Neuronal stem cell (in vitro differentiated cells): Measurements from ENCODE around the gene XAB2.

ENCODE experiments used
- DNase-seq: peaks from one replicate; pipeline ENCODE4 v3.0.0-alpha.2; 2013; ENCODE audit warnings: low spot score
- H2AFZ ChIP-seq: one replicate; pipeline ENCODE4 v1.6.1; 2013; ENCODE audit warnings: mild to moderate bottlenecking, low read length, inconsistent platforms
- H2AK5ac ChIP-seq: 2 replicates; pipeline ENCODE4 v1.6.1; 2013; ENCODE audit warnings: low read depth, mild to moderate bottlenecking, inconsistent platforms, low read length, moderate library complexity, mixed read lengths
- H2BK120ac ChIP-seq: 2 replicates; pipeline ENCODE4 v1.6.1; 2013; ENCODE audit warnings: low read depth, mild to moderate bottlenecking, inconsistent platforms, low read length, moderate library complexity, mixed read lengths
- H2BK12ac ChIP-seq: one replicate; pipeline ENCODE4 v1.6.1; 2013; ENCODE audit warnings: low read length, inconsistent platforms
- H2BK15ac ChIP-seq: 2 replicates; pipeline ENCODE4 v1.6.1; 2013; ENCODE audit warnings: mild to moderate bottlenecking, low read length, inconsistent platforms, mixed read lengths
- H2BK5ac ChIP-seq: one replicate; pipeline ENCODE4 v1.6.1; 2013; ENCODE audit warnings: inconsistent platforms, mild to moderate bottlenecking, low read length, moderate library complexity
- H3K14ac ChIP-seq: one replicate; pipeline ENCODE4 v1.6.1; 2013; ENCODE audit warnings: low read length, inconsistent platforms
- H3K18ac ChIP-seq: 2 replicates; pipeline ENCODE4 v1.6.1; 2013; ENCODE audit warnings: low read length, inconsistent platforms
- H3K23ac ChIP-seq: 2 replicates; pipeline ENCODE4 v1.6.1; 2013; ENCODE audit warnings: low read depth, mild to moderate bottlenecking, mixed read lengths, low read length, inconsistent platforms; ENCODE audit not compliant: poor library complexity
- H3K27ac ChIP-seq: replicated peaks from 3 replicates; pipeline ENCODE4 v1.5.1; 2013; ENCODE audit warnings: low read length, inconsistent platforms
- H3K27me3 ChIP-seq, 3 experiments: 2 replicates each; pipeline ENCODE4 v1.6.1; 2013; ENCODE audit warnings: low read length in 3 of 3, mild to moderate bottlenecking in 2 of 3, inconsistent platforms in 1 of 3, low read depth in 1 of 3, mixed read lengths in 1 of 3, moderate library complexity in 1 of 3; ENCODE audit not compliant: control insufficient read depth in 3 of 3, insufficient read depth in 3 of 3
- H3K36me3 ChIP-seq, 2 donors: replicated peaks in 1 of 2; 2 replicates each; pipeline ENCODE4 v1.6.1; 2013; ENCODE audit warnings: low read length in 2 of 2; ENCODE audit not compliant: control insufficient read depth in 2 of 2, insufficient read depth in 2 of 2
- H3K4ac ChIP-seq: 2 replicates; pipeline ENCODE4 v1.6.1; 2013; ENCODE audit warnings: inconsistent platforms, mild to moderate bottlenecking, low read length, moderate library complexity
- H3K4me1 ChIP-seq, 2 donors: 1 replicate in 1 of 2; 2 replicates in 1 of 2; pipeline ENCODE4 v1.6.1; 2013; ENCODE audit warnings: low read length in 2 of 2, low read depth in 1 of 2; ENCODE audit not compliant: control insufficient read depth in 2 of 2, insufficient read depth in 1 of 2
- H3K4me2 ChIP-seq: one replicate; pipeline ENCODE4 v1.6.1; 2013; ENCODE audit warnings: mild to moderate bottlenecking, low read length, inconsistent platforms; ENCODE audit not compliant: insufficient read depth, poor library complexity, severe bottlenecking
- H3K4me3 ChIP-seq, 2 donors: 2 replicates each; pipeline ENCODE4 v1.5.1; 2013; ENCODE audit warnings: low read length in 2 of 2, mild to moderate bottlenecking in 2 of 2, inconsistent platforms in 1 of 2, moderate library complexity in 1 of 2
- H3K79me1 ChIP-seq: one replicate; pipeline ENCODE4 v1.6.1; 2013; ENCODE audit warnings: low read depth, mild to moderate bottlenecking, inconsistent platforms, low read length, moderate library complexity
- H3K9ac ChIP-seq: one replicate; pipeline ENCODE4 v1.6.1; 2013; ENCODE audit warnings: mild to moderate bottlenecking, low read depth, low read length, inconsistent platforms; ENCODE audit not compliant: poor library complexity
- H3K9me3 ChIP-seq, 2 donors: replicated peaks in 1 of 2; 2 replicates each; pipeline versions ENCODE3 to v1.6.1; 2013; ENCODE audit warnings: low read length in 2 of 2, mild to moderate bottlenecking in 2 of 2, inconsistent platforms in 1 of 2, low read depth in 1 of 2, mixed read lengths in 1 of 2, moderate library complexity in 1 of 2; ENCODE audit not compliant: control insufficient read depth in 2 of 2, insufficient read depth in 1 of 2
- H4K8ac ChIP-seq: one replicate; pipeline ENCODE4 v1.6.1; 2013; ENCODE audit warnings: low read depth, mild to moderate bottlenecking, inconsistent platforms, low read length, moderate library complexity
- H4K91ac ChIP-seq: one replicate; pipeline ENCODE4 v1.6.1; 2013; ENCODE audit warnings: low read length, low read depth, mild to moderate bottlenecking, inconsistent platforms; ENCODE audit not compliant: poor library complexity
- WGBS, 2 donors: extraction: QIAGEN DNeasy Blood & Tissue Kit; methylation state at CpG; one replicate each; pipeline ENCODE4 v1.1.7; 2013; ENCODE audit warnings: missing lambda C conversion rate in 2 of 2, mixed read lengths in 1 of 2; ENCODE audit not compliant: insufficient read length in 2 of 2, insufficient replicate concordance in 1 of 2; ENCODE audit errors: extremely low coverage in 2 of 2; 5-methylcytosine and 5-hydroxymethylcytosine counted together

XAB2 gene

DNA sequence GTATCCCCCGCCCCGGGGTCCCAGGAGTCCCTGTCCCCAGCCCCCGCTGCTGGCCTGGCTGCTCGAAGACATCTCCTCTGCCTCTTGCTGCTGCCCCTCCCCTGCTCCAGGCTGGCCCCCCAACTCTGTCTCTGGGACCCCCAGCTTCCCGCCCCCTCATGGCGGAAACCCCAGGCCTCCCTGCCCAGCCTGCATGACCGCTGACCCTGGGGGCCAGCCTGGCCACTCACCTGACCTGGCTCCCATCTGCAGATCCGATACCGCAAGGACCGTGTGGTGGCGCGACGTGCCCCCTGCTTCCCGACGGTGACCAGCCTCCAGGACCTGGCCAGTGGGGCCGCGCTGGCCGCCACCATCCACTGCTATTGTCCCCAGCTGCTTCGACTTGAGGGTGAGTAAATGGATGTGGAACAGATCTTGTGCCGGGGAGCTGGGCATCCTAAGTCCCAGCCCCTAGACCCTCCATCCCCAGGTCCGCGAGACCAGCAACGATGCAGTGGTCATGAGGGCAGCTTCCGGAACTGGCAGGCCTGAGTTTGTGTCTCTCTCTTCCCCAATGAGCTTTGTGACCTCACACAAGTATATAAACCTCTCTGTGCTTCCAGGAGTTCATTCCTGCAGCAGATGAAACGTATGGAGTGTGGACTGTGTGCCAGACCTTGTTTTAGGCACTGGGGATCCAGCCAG, 21.3 kb downstream of the XAB2 start:
- H3K9me3 ChIP-seq, result no peaks in the 10 kb centered on the region
- H3K4ac ChIP-seq, result no peak overlapping the region
- H3K4me3 ChIP-seq, result no peak overlapping the region
- H3K27ac ChIP-seq, result no peak overlapping the region
- H2AK5ac ChIP-seq, result no peak overlapping the region
- H2BK15ac ChIP-seq, result no peak overlapping the region
- no peak overlapping the region for H3K14ac ChIP-seq
- H3K18ac ChIP-seq, result no peak overlapping the region
- H3K9ac ChIP-seq, result no peak overlapping the region
- peaks cover 3 to 7% of the 10 kb centered on the region in 2 donors for H3K36me3 ChIP-seq
- H3K79me1 ChIP-seq, result peaks cover 2% of the 10 kb centered on the region
- no peak overlapping the region for H2AFZ ChIP-seq
- peak overlapping the region; percentile 73 for H3K23ac ChIP-seq
- peak overlapping the region; percentile 24 for H2BK5ac ChIP-seq
- no peaks in the 10 kb centered on the region for H3K27me3 ChIP-seq
- H4K8ac ChIP-seq, result no peak overlapping the region
- WGBS, 2 donors, result no CpG with 5 or more reads among the region's 25 CpGs
- no peak overlapping the region for H4K91ac ChIP-seq
- no peak for DNase-seq
- peak overlapping the region; percentile 22 for H2BK12ac ChIP-seq
- H3K4me2 ChIP-seq, result no peak overlapping the region
- no peaks in the 10 kb centered on the region for H3K4me1 ChIP-seq
- no peak overlapping the region for H2BK120ac ChIP-seq

DNA sequence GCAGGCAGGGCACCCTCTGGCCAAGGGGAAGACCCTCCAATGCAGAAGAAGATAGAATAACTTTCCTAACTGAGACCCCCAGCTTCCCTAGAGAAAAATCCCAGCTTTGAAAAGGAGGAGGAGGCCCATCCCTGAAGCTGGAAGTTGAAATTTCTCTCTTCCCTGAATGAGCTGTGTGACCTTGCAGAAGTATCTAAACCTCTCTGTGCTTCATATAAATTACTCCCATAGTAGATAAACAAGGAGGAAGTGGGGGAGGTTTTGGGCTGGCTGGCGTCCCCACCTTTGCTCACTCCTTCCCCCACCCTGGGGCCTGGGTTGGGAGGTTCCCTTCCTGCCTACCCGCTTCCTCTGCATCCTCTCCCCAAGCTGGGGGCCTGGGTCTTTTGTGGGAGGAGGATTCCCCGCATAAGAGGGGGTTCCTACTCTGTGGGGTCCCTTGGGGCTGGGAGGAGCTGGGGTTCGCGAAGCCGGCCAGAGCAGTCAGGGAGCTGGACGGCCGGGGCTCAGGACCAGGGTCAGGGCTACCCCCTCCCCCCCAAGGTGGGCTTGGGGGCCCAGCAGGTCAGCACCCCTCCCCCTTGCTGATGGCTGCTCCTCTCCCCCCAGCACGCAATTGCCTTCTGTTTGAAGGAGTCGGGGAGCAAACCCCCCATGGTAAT, 22.0 kb downstream of the XAB2 start:
- H3K4me1 ChIP-seq, result no peaks in the 10 kb centered on the region
- no peak overlapping the region for H3K4me2 ChIP-seq
- no CpG with 5 or more reads among the region's 10 CpGs for WGBS, 2 donors

DNA sequence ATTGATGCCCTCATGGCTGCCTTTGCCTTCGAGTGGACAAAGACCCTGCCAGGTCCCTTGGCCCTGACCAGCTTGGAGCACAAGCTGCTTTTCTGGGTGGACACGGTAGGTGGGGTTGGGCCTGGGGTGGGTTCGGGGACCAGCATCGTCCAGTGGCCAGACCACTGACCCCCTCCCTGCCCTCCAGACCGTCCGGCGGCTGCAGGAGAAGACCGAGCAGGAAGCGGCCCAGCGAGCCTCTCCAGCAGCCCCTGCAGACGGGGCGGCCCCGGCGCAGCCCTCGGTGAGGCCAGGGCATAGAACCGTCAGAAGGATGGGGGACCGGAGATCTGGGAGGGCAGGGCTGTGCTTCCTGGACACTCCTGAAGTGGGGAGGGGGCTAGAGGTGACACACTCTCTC, 23.1 kb downstream of the XAB2 start:
- H3K9me3 ChIP-seq, result no peaks in the 10 kb centered on the region
- H2AK5ac ChIP-seq, result no peak overlapping the region
- peak overlapping the region; percentile 41 for H2BK12ac ChIP-seq
- H3K4me2 ChIP-seq, result no peak overlapping the region
- H3K36me3 ChIP-seq, result peaks cover 0 to 5% of the 10 kb centered on the region in 2 donors
- no peak overlapping the region for H4K91ac ChIP-seq
- H3K4me3 ChIP-seq, result peak overlapping the region in 1 of 2 donors; percentile 29
- peaks cover 2% of the 10 kb centered on the region for H3K79me1 ChIP-seq
- H2BK120ac ChIP-seq, result no peak overlapping the region
- no peak overlapping the region for H3K4ac ChIP-seq
- H3K9ac ChIP-seq, result peak overlapping the region; percentile 21
- no peak overlapping the region for H2AFZ ChIP-seq
- no CpG with 5 or more reads among the region's 17 CpGs for WGBS, 2 donors
- H3K14ac ChIP-seq, result no peak overlapping the region
- peak overlapping the region; percentile 65 for H3K23ac ChIP-seq
- no peak for DNase-seq
- no peaks in the 10 kb centered on the region for H3K4me1 ChIP-seq
- H4K8ac ChIP-seq, result no peak overlapping the region
- H3K18ac ChIP-seq, result no peak overlapping the region
- H2BK15ac ChIP-seq, result no peak overlapping the region
- H3K27ac ChIP-seq, result no peak overlapping the region
- no peak overlapping the region for H2BK5ac ChIP-seq
- H3K27me3 ChIP-seq, result no peaks in the 10 kb centered on the region

More for the DNA sequence above, 22.0 kb downstream of the XAB2 start:
- Histone ChIP-seq H2BK15ac (no peak overlapping the region), H3K36me3 (peaks cover 1 to 7% of the 10 kb centered on the region in 2 donors), H3K9ac (no peak overlapping the region), H2AFZ (no peak overlapping the region), H3K18ac (no peak overlapping the region), H3K9me3 (no peaks in the 10 kb centered on the region), H2AK5ac (no peak overlapping the region), H3K23ac (no peak overlapping the region), H3K79me1 (peaks cover 2% of the 10 kb centered on the region), H3K4ac (no peak overlapping the region), H2BK120ac (no peak overlapping the region), H4K91ac (no peak overlapping the region), H4K8ac (no peak overlapping the region), H3K4me3 (no peak overlapping the region), H2BK5ac (peak overlapping the region; percentile 24), H3K27ac (no peak overlapping the region), H3K14ac (no peak overlapping the region), H3K27me3 (no peaks in the 10 kb centered on the region), H2BK12ac (no peak overlapping the region)
- no peak for DNase-seq

DNA sequence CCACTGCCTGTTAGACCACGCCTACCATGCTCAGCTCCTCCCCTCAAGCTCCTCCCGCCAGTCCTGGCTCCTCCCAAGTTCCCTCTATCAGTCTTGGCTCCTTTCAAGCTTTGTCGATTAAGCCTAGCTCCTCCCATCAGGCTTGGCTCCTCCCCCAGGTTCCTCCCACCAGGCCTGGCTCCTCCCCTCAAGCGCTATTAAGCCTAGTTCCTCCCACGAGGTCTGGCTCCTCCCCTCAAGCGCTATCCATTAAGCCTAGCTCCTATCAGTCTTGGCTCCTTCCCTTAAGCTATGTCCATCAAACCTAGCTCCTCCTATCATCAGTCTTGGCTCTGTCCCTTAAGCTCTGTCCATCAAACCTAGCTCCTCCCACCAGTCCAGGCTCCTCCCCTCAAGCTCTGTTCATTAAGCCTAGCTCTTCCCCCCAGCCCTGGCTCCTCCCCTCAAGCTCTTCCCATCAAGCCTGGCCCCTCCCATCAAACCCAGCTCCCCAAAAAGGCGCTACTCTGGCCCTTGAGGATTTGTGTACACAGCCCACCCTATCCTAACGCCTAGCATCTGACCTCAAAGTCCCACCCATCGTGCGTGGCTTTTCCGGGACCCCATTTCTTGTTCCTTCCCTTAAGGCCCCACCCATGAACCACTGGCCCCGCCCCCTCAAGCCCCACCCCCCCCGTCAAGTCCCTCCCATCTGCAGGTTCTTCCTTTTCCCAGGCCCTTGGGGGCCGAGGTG, 23.7 kb downstream of the XAB2 start:
- no CpG with 5 or more reads among the region's 14 CpGs for WGBS, 2 donors
- no peak overlapping the region for H3K18ac ChIP-seq

More for the DNA sequence above, 23.7 kb downstream of the XAB2 start:
- peak overlapping the region; percentile 6 for H4K91ac ChIP-seq
- peaks cover 2% of the 10 kb centered on the region for H3K79me1 ChIP-seq
- no peak overlapping the region for H3K4me3 ChIP-seq
- H2BK5ac ChIP-seq, result no peak overlapping the region
- peak overlapping the region; percentile 2 for H3K23ac ChIP-seq
- no peak overlapping the region for H2BK120ac ChIP-seq
- H2AFZ ChIP-seq, result no peak overlapping the region
- H2BK12ac ChIP-seq, result no peak overlapping the region
- no peak overlapping the region for H3K4me2 ChIP-seq
- H4K8ac ChIP-seq, result no peak overlapping the region
- H3K4me1 ChIP-seq, result no peaks in the 10 kb centered on the region
- no peak overlapping the region for H2BK15ac ChIP-seq
- H3K9ac ChIP-seq, result no peak overlapping the region
- no peak overlapping the region for H3K4ac ChIP-seq
- H2AK5ac ChIP-seq, result no peak overlapping the region
- no peaks in the 10 kb centered on the region for H3K27me3 ChIP-seq
- H3K9me3 ChIP-seq, result no peaks in the 10 kb centered on the region
- H3K36me3 ChIP-seq, result peaks cover 0 to 5% of the 10 kb centered on the region in 2 donors
- DNase-seq, result no peak
- H3K27ac ChIP-seq, result no peak overlapping the region
- no peak overlapping the region for H3K14ac ChIP-seq
